Activated CD8-positive, alpha-beta memory T cell treated with anti-CD3 and anti-CD28 coated beads, Interleukin-2, amount 50 U/mL, for 48 hours (primary cell): Measurements from ENCODE around the gene SLC8A3.
A peak's percentile ranks its signal among the peaks of the same experiment; 100 is the strongest.
"Not testable (repeated sequence)": the region's sequence is repeated elsewhere in the genome, so short reads cannot be mapped to it uniquely, and the experiment has no call there.

Source experiments
- DNase-seq: peaks from one replicate; pipeline ENCODE4 v3.0.0-alpha.2; 2020

The SLC8A3 gene, protein sequence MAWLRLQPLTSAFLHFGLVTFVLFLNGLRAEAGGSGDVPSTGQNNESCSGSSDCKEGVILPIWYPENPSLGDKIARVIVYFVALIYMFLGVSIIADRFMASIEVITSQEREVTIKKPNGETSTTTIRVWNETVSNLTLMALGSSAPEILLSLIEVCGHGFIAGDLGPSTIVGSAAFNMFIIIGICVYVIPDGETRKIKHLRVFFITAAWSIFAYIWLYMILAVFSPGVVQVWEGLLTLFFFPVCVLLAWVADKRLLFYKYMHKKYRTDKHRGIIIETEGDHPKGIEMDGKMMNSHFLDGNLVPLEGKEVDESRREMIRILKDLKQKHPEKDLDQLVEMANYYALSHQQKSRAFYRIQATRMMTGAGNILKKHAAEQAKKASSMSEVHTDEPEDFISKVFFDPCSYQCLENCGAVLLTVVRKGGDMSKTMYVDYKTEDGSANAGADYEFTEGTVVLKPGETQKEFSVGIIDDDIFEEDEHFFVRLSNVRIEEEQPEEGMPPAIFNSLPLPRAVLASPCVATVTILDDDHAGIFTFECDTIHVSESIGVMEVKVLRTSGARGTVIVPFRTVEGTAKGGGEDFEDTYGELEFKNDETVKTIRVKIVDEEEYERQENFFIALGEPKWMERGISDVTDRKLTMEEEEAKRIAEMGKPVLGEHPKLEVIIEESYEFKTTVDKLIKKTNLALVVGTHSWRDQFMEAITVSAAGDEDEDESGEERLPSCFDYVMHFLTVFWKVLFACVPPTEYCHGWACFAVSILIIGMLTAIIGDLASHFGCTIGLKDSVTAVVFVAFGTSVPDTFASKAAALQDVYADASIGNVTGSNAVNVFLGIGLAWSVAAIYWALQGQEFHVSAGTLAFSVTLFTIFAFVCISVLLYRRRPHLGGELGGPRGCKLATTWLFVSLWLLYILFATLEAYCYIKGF

DNA sequence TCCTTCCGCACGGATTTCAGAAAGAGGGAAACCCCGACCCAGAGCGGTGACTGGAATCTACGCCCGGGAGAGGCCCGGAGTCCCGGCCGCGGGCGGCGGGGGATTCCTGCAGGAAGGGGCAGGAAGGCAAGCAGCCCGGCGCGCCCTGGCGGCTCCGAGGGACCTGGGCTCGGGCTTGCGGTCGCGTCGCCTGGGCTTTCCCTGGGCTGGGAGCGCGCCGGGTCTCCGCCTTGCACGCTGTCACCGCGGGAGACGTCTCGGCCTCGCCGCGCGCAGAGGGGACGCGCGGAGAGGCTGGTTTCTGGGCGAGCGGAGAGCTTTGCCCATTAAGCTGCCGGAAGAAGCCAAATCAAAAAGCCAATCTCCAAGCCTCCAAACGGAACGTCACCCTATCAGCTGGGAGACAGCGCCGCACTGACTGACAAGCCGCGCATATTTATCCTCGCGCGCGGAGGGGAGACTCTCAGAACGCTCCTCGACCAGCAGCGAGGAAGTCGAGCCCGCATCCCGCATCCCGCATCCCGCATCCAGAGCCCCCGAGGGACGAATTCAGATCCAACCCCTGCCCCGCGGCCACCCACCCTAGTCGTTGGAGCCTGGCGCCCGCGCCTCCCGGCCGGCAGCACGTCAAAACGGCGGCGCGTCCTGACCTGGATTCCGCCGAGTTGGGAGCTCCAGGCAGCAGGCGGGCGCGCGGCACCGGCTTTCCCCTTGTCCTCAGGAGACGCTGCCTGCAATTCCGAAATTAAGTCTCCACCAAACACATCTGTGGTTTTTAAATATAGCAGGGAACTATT, at the start of gene SLC8A3:
Gene SLC8A3 (minus strand): TSS at position 293 of the 797 bp plus-strand sequence. CDS start 20,529 bp downstream, outside the sequence.
- DNase-seq: peak; percentile 63

DNA sequence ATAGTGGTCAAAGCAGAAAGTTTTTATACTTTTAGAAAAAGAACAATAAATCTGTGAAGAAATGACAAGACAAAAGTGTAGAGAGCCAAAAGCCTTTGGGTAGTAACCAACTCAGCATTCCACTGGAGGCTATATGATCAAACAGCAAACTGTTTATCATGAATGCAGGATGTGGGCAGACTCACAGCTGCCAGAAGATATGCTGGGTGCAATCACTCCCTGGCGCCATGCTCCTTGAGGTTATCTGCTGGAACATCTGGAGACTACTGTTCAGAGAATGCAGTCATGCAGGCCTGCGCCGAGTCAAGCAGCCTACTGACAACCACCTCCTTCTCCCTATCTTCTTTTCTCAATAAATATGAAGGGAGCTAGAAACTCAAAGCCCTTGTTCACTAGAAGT, 49.0 kb upstream of the SLC8A3 start:
- no peak for DNase-seq

DNA sequence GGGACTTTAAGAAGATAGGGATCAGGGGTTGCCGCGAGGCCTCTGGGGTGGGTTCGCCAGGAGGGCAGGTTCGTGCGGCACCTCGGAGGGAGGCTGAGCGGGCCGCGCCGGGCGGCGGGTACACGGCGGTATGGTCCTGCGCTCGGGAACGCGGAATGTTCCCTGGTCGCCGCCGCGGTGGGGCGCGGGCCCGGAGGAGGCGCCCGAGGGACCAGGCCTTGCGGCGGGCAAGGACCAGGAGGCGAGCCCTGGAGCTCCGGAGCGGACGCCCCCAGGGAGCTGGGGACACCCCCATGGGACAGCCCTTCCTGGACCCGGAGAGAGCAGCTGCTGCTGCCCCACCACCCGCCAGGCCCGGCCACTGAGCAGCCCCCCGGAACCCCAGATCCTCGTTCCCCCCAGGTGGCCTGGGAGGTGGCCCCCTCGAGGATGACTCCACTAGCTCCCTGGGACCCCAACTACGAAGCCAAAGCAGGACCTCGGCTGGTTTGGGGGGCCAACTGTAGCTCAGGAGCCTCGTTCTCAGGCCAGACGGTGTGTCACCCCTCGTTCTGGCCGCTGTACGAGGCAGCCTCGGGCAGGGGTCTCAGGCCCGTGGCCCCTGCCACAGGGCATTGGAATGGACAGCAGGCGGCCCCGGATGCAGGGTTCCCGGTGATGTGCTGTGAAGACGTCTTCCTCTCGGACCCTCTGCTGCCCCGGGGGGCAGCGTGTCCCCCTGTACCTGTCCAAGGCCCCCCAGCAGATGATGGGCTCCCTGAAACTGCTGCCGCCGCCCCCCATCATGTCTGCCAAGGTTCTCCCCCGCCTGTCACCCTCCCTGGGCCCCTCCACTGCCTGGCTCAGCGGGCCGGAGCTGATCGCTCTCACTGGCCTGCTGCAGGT, 45.6 kb upstream of the SLC8A3 start:
- no peak for DNase-seq

DNA sequence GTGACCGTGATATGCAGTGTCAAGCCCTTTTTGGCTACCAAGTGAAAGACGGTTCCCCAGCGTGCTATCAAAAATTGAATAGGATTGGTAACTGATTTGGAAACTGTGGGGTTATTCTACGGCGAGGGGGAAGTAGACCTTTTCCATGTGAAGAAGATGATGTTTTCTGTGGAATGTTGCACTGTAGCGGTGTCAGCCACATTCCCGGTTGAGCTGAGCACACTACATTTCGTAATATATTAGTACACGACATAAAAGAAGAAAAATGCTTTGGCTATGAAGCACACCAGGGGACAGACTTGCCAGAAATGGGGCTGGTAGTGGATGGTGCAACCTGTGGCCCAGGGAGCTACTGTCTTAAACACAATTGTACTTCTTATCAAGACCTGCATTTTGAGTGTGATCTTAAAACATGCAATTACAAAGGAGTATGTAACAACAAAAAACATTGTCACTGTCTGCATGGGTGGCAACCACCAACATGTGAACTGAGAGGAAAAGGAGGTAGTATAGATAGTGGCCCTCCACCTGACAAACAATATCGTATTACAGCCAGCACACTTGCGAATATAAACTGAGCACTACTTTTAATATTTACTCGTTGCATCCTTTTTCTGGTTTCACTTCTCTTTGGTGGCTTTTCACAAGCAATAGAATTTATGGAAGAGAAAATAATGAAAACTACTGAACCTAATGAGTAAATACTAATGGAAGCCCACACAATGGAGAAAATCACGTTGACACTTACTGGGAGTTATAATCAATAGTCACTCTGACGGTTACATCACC, 43.2 kb upstream of the SLC8A3 start:
- not testable (repeated sequence) for DNase-seq

DNA sequence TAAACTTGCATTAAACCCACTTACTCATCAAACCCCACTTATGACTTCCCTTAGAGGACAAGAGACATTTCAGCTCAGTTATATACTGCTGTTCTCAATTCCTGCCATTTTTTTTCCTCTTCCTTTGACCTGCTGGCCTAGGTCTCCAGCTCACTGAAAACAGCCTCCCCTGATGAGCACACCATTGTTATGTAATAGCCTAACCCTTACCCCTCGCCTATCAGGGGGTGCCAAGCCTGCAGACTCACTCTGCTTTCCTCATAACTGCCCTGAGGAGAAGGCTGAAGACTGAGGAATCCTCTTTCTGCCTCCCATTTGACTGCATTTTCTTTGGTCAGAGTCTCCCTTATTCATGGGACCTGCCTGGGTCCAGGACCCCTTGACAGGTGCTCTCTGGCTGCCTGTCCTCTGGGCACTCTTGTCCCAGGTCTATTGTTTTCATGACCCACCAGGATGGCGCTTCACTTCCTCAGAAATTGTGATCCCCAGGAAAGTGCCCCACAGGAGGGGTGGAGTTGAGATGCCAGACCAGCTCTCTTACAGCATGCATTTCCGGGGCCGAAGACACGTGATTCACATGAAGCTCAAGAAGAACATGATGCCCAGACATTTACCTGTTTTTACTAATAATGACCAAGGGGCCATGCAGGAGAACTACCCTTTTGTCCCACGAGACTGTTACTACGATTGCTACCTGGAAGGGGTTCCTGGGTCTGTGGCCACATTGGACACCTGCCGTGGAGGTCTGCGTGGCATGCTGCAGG, 41.3 kb upstream of the SLC8A3 start:
- DNase-seq: not testable (repeated sequence)

DNA sequence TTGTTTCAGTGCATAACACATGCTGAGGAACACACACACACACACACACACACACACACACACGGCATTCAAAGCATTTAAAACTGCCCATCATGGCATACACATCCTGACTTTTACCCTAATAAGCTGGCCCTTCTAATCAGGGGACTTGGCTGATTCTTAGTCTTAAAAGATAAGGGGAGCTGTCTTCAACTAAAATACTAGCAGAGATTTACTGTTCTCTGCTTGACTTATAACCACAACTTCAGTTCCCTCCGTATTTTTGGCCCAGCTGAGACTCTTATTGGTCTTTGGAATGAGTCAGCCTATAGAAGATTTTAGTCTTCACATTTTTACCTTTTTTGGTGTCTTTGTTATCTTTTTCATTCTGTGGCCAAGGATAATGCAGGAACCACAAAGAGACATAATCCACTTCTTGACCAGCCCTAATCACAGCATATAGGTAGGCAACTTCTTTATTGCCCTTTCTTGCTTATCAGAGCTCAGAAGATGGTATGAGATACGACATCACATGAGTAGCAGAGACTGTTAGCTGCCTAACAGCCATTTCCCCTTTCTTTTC, 25.1 kb upstream of the SLC8A3 start:
- no peak for DNase-seq

DNA sequence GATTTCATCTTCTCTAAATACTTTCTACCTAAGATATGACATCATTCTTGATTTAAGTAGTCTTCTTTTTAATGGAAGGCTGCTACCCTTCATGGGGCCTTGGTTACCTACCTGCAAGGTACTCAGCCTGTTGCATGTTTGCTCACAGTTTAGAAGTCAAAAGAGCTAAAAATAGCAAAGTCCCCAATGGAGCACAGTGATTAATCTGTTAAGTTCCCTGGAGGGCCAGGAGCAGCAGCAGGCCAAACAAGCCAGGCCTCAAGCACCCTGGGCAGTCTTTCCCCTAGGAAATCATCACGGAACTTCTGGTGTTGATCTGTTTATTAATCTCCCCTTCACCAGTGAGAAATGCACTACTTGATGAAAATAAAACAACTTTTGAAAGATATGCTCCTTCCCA, 24.0 kb upstream of the SLC8A3 start:
- DNase-seq: no peak

DNA sequence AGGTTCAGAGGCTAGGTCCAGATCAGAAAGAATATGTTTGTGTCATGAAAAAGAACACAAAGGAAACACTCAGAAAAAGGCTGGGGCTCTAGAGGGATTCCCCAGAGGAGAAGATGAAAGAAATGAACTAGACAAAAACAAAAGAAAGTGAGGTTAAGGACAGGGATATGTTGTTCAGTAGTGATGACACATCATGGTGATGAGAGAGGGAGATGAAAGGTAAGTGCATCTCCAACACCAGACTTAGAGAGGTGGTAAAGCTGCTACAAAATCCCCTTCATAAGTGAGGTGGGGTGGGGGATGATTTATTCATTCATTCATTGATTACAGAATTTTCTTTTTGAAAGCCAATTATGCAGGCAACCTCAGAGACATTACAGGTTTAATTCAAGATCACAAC, 19.6 kb upstream of the SLC8A3 start:
- DNase-seq: no peak

DNA sequence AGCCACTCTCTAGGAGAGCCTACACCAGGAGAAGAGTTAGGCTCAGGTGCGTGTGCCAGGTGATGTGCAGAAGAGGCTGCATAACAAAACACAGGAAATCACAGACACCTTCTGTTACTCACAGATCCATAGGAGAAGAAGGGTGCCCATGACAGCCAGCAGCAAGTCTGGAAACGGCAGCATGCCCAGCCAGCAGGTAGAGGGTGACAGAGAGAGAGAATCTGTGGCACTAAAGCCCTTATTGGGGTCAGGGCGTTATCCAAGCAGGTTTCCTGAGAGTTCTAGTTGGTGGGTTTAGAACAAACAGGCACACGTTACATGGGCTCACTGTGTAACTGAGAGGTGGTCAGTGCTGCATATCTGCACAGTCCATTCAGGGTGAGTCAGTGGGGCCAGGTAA, 14.9 kb upstream of the SLC8A3 start:
- DNase-seq: no peak

DNA sequence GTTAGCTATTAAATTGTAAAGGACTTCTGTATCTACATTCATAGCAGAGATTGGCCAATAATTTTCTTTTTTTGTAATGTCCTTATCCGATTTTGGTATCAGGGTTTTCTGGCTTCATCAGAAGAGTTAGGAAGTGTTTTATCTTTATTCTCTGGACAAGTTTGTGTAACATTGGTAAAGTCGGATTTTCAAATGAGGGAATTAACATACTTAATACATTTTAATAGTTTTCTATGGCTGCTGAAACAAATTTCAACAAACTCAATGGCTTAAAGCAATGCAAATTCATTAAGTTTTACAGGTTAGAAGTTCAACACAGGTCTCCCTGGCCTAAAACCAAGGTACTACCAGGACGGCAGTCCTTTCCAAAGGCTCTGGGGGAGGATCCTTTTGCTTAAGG, 13.2 kb upstream of the SLC8A3 start:
- DNase-seq: no peak

DNA sequence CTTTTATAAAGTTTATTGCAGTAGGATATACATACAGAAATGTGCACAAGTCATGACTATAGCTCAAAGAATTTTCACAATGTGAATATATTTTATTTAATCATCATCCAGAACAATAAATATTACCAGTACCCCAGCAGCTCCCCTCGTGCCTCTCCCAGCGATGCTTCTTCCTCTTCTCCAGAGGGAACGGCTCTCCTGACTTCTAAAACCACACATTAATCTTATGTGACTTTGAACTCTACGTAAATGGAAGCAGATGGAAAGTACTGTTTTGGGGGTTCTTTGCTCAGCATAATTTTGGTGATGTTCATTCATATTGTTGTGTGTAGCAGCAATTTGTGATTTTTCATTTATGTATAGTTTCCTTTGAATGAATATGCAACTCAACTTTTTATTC, 4.6 kb upstream of the SLC8A3 start:
- DNase-seq: no peak

DNA sequence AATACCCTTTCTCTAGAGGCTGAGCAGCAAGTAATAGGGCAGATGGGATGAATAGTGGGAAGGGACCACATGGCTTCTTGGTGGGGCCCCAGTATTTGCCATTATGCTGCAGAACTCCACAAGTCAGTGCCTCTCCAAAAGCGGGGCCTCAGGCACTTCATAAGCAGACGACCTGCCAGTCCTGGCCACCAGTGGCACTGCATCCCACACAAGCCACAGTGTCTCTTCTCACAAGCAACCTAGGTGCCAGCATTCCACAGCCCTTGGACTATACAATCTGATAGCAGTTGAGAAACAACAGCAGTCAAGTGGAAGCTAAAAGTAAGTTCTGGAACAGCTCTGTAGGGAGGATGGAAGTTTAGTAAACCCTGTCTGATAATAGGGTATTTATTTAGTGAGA, 4.2 kb upstream of the SLC8A3 start:
- DNase-seq: no peak

DNA sequence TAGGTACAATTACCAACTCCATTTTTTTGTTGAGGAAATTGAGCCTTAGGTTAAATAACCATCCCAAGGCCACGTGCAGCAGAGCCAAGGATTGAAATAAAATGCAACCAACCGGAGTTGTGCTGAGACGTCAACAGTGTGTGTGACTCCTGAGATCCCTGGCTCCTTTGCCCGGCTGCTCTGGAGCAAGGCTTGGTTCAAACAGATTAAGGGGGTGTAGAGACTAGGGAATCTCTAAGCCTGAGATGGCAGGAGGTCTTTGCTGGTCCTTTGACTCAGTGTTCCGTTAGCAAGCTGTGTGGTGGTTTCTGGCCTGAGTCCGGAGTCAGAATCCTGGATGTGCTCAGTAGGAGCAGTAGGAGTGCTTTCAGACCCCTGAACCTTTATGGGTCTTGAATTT, 1.4 kb upstream of the SLC8A3 start:
- no peak for DNase-seq

DNA sequence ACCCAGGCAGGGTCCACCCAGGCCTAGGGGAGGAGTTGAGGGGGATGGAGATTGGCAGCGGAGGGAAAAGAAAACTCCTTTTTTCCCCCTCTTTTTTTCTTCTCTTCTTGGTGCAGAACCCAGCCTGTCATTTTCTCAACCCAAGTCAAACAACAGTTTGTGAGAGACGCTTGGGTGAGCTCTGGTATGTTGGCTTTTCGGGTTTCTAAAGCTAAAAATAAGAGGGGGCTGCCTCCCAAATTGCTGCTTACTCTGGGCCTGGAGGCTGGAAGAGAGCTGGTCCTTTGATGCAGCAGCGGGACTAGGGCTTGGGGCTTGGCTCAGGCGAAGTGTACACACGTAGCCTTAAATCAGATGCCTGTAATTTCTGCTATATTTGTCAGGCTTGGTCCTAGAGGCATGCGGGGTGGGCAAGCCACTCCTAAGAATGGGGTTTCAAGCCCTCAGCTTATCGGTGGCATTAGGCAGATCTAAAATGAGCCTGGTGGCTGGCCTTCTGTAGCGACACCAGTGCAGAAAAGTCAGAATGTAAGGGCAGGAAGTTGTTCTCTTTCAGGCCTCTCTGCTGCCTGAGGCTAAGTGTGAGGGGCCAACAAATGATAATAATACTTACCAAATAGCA, 816 bp upstream of the SLC8A3 start:
- DNase-seq: no peak

DNA sequence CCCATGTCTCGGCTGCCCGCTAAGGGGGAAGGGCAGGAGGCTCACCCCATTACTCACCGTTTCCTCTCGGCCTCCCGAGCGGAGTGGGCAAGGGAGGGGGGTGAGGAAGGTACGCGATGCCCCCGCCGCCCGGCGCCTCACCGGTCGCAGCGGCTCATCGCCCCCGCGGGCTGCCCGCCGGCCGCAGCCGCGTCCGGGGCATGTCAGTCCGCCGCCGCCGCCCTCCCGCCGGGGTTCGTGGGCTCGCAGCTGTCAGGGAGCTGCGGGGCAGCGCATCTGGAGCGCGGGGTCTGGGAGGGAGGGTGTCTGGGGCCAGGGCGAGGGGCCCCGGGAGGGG, 461 bp downstream of the SLC8A3 start:
- peak; percentile 61 for DNase-seq

DNA sequence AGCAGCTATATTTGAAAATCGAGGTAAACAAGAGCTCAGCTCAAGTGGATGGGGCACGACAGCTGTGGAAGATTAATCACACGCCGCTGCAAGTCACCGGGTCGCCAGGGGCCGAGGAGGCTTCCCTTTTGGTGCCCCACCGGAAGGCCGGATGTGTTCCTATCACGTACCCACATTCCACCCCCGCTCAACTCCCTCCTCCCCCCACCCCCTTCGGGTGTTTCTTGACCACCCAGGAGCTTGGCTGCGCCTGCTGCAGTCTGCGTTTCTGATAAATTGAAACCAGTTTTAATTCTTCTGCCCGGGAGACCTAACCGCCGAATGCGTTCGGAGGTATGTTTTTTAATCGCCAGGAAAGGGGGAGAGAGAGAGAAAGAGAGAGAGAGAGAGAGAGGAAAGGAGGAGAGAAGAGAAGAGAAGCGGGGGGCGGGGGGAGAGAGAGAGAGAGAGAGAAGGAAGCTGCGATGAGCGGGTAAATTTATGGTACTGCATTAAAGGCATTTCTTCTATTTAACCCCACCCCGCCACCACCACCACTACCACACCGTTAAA, 1.8 kb downstream of the SLC8A3 start:
- DNase-seq: peak; percentile 54

DNA sequence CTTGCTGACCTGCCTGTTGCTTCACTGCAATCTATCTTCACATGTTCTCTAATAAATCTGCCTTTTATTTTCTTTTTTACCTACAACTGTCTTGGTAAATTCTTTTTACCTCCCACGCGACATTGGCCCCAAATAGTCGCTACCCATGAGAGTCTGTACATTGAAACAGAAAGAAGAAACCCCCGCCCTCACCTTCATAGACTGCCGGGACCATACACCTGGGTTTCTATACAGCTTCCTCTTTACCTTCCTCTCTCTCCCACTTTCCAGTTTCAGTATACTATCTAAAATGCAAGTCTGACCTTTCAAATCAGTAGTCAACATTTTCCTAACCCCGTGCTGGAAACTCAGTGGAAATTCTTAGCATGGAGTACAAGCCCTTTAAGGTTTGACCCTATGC, 4.8 kb downstream of the SLC8A3 start:
- no peak for DNase-seq

DNA sequence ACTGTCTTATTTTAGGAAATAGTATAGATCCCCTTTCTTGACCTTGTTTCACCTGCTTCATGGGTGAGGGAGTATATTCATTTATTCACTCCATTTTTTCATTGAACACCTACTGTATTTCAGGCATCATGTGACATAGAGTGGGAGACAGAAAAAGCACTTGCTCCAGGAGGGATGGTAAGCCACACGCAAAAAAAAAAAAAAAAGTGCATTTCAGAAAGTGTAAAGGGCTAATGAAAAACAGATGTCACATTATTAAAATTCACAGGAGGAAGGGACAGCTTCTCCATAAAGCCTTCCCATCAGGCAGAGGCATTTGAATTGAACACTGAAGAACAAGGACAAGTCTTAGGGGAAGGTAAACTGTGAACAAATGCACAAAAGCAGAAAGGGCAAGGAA, 7.5 kb downstream of the SLC8A3 start:
- no peak for DNase-seq

DNA sequence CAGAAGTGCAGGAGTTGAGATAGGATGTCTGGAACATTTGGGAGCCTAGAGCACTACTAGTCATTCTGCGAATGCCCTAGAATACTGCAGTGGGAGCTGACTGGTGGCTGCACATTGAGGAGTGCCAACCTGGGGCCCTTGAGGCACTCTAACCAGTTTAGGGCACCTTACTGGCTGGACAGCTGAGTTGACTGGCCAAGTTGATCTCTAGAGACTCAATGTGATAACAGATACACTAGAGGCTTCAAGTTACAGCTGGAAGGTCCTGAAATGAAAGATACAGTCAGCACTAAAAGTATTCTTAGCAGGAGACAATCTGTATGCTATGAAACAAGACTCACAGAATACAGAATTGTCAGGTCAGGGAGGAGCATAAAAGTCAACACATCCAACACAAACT, 8.0 kb downstream of the SLC8A3 start:
- no peak for DNase-seq
